Right kidney (tissue), 9 donors: Measurements from ENCODE around the gene OBP2B.
"Not testable (repeated sequence)": the region's sequence is repeated elsewhere in the genome, so short reads cannot be mapped to it uniquely, and the experiment has no call there.

Experiments
- DNase-seq: peaks from one replicate; pipeline ENCODE4 v3.0.0-alpha.2; 2016
- long read RNA-seq, 8 donors: transcript quantifications; one replicate each; lab custom pipeline, GENCODE V29; 2026

Gene OBP2B
- long read RNA-seq, donor 1: 0 reads
- long read RNA-seq, donor 2: 0 reads
- long read RNA-seq, donor 3: 0 reads
- long read RNA-seq, donor 4: 0 reads
- long read RNA-seq, donor 5: 0 reads
- long read RNA-seq, donor 6: 0 reads
- long read RNA-seq, donor 7: 0 reads
- long read RNA-seq, donor 8: 0 reads

GRCh38 chr9:133208880-133209300 is at the start of gene OBP2B:
OBP2B (minus strand) TSS chr9:133209250; CDS start chr9:133209199, 51 bp downstream.
- DNase-seq: not testable (repeated sequence)

DNA sequence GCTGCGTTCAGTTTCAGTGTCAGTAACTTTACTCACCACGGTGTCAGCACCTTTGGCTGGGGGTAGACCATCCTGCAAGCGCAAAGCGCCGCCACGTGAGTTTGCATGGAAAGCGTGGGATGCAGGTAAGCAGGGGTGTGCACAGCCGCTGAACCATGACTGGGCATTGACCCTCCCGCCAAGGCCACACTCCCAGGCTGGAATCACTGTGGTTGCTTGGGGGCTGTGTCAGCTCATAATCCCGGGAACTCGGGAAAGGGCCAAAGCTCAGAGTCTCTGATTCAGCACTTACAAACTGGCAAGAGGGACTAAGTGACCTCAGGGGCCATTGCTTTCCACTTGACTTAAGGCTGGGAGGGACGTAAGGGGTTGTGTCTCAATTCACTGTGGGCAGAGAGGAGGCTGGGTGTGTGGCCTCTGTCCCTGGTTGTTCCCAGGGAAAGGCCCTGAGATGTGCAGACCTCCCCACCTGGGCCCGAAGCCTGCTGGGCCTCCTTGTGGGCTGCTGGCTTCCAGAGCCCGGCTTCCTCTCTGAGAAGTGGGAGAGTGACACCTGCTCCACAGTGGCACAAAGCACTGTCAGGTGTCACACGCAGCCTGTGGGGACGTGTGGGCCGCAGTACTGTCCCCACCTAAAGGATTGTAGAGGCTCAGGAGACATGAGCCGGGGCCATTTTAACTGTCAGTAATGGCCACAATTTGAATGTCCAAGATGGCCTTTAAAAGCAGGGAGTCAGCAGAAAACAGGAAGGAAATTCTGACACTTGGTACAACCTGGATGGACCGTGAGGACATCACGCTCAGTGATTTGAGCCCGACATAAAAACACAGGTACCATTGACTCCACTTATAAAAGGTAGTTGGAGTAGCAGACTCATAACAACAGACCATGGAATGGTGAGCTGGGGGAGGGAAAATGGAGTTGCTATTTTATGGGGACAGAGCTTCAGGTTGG is 49.3 kb upstream of the OBP2B start:
- peak; percentile 58 for DNase-seq

GRCh38 chr9:133257465-133257956 is 48.5 kb upstream of the OBP2B start:
- peak; percentile 38 for DNase-seq

DNA sequence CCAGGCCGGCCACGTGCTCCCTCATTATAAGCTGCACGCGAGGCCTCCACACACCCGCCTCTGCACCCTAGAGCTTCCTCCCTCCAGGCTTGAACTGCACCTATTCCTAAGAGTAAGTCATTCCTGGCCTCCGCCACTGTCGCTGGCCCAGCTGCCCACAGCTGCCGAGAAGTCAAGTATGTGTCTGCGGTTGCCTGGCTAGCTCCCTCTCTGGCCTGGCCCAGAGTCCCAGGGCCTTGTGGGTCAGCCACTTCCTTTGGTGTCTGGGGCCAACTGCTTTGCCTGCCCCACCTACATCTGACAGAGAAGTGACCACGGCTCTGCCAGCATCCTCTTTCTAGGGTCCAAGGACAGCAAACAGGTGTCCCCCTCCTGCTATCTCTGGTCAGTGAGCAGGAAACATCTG is 47.6 kb upstream of the OBP2B start:
- no peak for DNase-seq

DNA sequence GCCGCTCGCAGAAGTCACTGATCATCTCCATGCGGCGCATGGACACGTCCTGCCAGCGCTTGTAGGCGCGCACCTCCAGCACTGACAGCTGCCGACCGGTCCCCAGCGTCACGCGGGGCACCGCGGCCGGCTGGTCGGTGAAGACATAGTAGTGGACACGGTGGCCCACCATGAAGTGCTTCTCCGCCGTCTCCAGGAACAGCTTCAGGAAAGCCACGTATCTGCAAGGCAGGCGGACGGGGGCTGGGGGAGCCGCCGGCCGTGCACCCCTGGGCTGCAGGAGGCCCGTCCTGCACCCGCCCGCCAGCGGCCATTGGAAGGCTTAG is 47.0 kb upstream of the OBP2B start:
- DNase-seq: no peak

DNA sequence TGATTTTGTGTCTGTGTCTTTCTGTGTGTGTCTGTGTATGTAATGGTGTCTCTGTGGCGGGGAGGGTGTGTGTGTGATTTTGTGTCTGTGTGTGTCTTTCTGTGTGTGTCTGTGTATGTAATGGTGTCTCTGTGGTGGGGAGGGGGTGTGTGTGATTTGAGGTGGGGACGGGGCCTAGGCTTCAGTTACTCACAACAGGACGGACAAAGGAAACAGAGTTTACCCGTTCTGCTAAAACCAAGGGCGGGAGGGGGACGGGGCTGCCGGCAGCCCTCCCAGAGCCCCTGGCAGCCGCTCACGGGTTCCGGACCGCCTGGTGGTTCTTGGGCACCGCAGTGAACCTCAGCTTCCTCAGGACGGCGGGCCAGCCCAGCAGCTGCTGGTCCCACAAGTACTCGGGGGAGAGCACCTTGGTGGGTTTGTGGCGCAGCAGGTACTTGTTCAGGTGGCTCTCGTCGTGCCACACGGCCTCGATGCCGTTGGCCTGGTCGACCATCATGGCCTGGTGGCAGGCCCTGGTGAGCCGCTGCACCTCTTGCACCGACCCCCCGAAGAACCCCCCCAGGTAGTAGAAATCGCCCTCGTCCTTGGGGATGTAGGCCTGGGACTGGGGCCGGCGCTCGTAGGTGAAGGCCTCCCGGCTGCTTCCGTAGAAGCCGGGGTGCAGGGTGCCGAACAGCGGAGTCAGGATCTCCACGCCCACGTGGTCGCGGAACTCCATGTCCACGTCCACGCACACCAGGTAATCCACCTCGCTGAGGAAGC is 46.5 kb upstream of the OBP2B start:
- DNase-seq: no peak

GRCh38 chr9:133254471-133254870 is 45.4 kb upstream of the OBP2B start:
- DNase-seq: no peak

- no peak for DNase-seq
Measured at GRCh38 chr9:133253268-133253667, 44.2 kb upstream of the OBP2B start.

DNA sequence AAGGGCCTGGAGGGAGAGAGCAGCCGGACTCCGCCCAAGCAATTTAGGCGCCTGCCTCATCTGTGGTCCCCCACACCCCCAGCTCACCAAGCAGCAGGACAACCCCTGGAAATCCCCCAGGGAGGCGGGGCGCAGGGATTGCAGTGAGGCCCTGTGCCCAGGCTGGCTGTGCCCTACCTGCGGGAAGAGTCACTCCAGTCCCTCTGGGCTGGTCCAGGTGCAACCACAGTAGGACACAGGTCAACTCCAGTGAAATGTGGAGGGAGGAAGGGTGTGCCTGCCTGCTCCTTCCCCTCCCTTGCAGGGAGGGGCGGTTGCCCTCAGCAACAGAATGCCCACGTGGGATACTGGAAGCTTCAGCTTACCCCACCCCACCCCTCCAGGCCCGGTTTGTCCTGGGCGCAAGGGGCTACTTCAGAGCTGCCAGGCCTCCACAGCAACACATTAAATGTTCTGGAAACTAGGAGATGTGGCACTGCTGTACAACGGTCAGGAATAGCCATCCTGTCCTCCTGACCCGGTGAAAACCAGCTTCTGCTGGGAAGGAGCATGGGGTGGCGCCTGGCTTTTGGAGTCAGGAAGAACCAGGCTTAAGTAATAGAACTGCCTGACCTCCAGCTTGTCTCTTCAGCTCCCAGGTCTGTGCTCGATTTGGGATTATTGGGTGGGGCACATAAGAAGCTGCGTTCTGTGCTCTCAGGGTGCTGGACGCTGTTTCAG is 43.4 kb upstream of the OBP2B start:
- DNase-seq: peak; percentile 15

DNA sequence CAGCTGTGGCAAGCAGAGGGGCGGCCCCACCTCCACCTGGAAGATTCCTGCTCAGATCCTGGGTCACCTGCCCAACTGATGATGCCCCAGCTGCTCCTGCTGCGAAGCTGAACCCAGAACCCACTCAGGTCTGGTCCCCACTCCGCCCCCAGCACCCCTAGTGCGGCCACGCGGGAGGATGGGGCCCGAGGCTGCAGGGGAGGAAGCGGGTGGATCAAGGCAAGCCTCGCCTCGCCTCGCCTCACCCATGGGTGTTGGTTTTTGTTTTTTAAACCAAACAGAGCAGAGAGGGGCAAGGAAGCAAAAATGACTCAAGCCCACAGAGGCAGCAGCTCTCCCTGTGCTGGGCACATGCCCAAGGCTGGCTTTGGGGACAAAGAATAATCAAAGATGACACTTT is 42.7 kb upstream of the OBP2B start:
- DNase-seq: no peak

DNA sequence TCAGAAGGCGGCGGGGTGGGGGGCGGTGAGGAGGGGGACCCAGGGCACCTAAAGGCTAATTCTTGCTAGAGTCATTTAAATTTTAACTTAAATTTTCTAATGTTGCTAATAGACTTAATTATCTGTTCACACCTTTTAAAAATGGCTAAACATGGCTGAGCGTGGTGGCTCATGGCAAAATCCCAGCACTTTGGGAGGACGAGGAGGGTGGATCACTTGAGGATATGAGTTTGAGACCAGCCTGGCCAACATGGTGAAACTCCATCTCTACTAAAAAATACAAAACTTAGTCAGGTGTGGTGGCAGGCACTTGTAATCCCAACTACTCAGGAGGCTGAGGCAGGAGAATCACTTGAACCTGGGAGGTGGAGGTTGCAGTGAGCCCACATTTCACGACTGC is 42.2 kb upstream of the OBP2B start:
- not testable (repeated sequence) for DNase-seq

DNA sequence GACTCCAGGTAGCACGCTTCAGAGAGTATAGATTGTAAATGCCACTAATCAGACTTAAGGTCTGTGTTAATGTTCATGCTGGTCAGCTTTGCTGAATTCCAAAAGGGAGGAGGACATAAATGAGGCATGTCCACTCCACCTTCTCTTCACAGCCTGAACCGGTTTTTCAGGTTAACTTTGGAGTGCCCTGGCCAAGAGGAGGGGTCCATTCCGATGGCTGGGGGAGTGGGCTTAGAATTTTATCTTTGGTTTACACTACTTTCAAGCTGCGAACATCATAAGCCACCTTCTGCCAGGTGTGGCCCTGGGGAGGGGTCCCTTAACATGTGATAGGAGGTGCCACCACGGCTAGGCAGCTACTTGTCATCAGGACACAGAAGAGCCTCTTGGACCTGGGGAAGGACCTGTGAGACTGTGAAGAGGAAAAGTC is 41.7 kb upstream of the OBP2B start:
- DNase-seq: no peak

GRCh38 chr9:133249337-133249736 is 40.3 kb upstream of the OBP2B start:
- DNase-seq: no peak

GRCh38 chr9:133248726-133249295 is 39.8 kb upstream of the OBP2B start:
- no peak for DNase-seq

GRCh38 chr9:133247632-133248031 is 38.6 kb upstream of the OBP2B start:
- no peak for DNase-seq

DNA sequence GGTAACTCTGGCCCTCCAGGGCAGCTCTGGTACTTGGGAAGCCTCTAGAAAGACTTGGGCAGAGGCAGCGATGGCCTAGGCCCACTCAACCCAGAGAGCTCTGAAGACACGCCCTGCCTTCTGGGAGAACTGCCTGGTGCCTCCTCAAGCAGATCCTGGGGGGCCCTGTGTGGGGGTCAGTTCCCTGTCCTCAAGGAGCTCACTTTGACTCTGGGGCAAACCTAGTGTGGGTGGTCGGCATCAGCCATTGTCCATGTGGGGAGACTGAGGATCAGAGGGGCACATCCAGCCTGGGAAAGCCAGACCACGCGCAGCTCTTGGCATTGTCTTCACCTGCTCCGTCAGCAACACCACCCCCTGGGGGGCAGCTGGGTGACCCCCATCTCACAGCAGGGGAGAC is 37.9 kb upstream of the OBP2B start:
- DNase-seq: no peak

DNA sequence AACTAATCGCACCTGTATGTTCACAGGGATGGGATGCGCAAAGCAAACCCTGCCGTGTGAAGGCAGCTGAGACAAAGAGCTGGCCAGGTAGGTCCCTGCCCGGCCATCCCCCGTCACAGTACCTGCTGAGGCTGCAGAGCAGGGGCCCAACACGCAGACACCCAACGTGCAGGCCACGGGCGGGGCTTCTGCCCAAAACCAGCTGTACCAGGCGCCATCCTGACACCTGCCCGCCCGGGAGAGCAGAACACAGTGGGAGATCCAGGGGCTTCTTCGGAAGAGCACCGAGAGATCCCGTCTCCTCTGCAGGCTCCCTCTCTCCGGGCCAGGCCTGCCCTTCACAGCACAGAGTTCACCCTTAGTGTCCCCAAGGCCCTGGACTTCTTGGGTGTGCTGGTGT is 37.5 kb upstream of the OBP2B start:
- DNase-seq: no peak

- DNase-seq: no peak
Measured at GRCh38 chr9:133242991-133243390, 33.9 kb upstream of the OBP2B start.

DNA sequence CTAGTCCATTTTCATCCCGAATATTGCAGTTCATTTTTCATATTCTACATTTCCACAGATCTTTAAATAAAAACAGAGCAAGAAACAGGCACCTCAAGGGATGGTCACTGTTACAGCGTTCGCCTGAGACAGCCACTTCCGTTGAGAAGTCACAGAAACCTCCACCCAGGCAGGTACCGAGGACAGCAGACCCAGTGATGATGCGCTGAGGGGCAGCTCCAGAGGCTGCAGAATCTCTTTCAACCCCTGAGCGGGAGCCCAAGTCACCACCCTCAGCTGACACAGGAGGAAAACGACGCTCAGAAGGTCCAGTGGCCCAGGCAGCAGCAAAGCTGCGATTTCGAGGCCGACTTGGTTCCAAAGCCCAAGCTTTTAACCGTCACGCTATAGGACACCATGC is 33.2 kb upstream of the OBP2B start:
- DNase-seq: no peak

GRCh38 chr9:133239533-133240090 is 30.6 kb upstream of the OBP2B start:
- no peak for DNase-seq

- peak; percentile 79 for DNase-seq
Measured at GRCh38 chr9:133238851-133239532, 29.9 kb upstream of the OBP2B start.
